Osteocyte (in vitro differentiated cells): ENCODE data around the gene HAPLN3. TPM values are rescaled to one million over a fixed set of nuclear protein-coding genes. Genes with fewer than 3 reads are reported as not detected.

Source experiments
- DNase-seq: peaks from one replicate; pipeline ENCODE4 v3.0.0; 2021; ENCODE audit warnings: mixed read lengths; ENCODE audit not compliant: unreplicated experiment; ENCODE audit errors: extremely low spot score
- H3K27ac Mint-ChIP-seq: one replicate; pipeline ENCODE4 v1.8.0; 2021; ENCODE audit warnings: mild to moderate bottlenecking, mixed read lengths; ENCODE audit not compliant: unreplicated experiment
- H3K27me3 Mint-ChIP-seq: one replicate; pipeline ENCODE4 v1.8.0; 2021; ENCODE audit warnings: mixed read lengths; ENCODE audit not compliant: unreplicated experiment
- H3K36me3 Mint-ChIP-seq: one replicate; pipeline ENCODE4 v1.8.0; 2021; ENCODE audit warnings: mixed read lengths; ENCODE audit not compliant: unreplicated experiment
- H3K4me1 Mint-ChIP-seq: one replicate; pipeline ENCODE4 v1.8.0; 2021; ENCODE audit warnings: mixed read lengths; ENCODE audit not compliant: unreplicated experiment
- H3K4me3 Mint-ChIP-seq: one replicate; pipeline ENCODE4 v1.8.0; 2021; ENCODE audit warnings: mild to moderate bottlenecking, moderate library complexity, mixed read lengths; ENCODE audit not compliant: unreplicated experiment
- H3K9me3 Mint-ChIP-seq: one replicate; pipeline ENCODE4 v1.8.0; 2021; ENCODE audit warnings: mixed read lengths; ENCODE audit not compliant: unreplicated experiment
- total RNA-seq: library from RNA; stranded (reverse); gene quantifications from 2 replicates; pipeline ENCODE4 v1.2.1, GENCODE V29; 2021
- TF ChIP-seq, protein P1 (sequence below): fragments of 200-600 bp; sonication (generic); IDR thresholded peaks from 2 replicates; pipeline ENCODE4 v1.5.0; 2021; ENCODE audit warnings: antibody characterized with exemption, mild to moderate bottlenecking, moderate library complexity

The HAPLN3 gene
- total RNA-seq, 1 donor from 2014 or later, result 41.3 TPM

DNA sequence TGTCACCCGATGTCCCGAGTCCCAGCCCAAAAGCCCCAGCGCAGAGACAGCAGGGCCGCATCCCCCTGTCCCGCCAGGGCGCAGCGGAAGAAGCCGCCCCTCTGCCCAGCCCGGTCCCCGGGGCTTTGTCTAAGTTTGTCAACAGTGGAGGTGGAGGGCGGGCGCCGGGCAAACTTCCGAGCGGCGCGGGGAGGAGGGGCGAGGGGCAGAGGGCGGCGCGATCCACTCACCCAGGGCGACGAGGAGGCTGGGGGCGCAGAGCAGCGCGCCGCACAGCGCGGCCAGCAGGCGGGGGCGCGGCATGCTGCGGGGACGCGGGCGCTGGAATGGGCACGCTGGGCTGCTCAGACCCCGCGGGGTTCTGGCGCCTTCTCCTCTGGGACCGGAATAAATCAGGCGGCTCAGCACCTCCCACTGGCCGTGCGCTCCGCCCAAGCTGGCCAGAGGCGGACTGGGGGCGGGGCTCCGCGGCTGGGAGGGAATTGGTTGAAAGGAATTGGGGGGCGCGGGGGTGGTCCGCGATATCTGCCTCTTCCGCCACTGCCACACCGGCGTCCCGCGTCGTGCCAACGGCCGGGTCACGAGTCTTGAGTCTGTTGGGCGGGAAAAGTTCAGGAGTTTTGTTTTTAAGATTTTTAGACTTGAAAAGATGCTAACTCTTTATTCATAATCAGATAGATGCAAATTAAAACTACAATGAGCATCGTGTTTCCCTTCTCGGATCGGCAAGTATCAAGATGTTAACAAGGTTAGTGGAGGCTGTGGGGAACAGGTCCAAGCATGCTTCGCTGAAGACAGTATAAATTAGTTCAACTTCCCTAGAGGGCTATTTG is 17.9 kb upstream of the HAPLN3 start, which contains the start of gene MFGE8:
Gene MFGE8 (minus strand): TSS at position 363 of the 833 bp plus-strand sequence. CDS start 60 bp downstream, at position 303.
- Mint-ChIP-seq H3K4me3 (peak within 1 kb of the TSS; percentile 86), H3K27me3 (no peaks in the 10 kb centered on the region), H3K27ac (peak within 1 kb of the TSS; percentile 66), H3K36me3 (peaks cover 10% of the 10 kb centered on the region), H3K4me1 (peaks cover 34% of the 10 kb centered on the region), H3K9me3 (no peaks in the 10 kb centered on the region)
- DNase-seq, result peak; percentile 89
- TF ChIP-seq, protein P1, sequence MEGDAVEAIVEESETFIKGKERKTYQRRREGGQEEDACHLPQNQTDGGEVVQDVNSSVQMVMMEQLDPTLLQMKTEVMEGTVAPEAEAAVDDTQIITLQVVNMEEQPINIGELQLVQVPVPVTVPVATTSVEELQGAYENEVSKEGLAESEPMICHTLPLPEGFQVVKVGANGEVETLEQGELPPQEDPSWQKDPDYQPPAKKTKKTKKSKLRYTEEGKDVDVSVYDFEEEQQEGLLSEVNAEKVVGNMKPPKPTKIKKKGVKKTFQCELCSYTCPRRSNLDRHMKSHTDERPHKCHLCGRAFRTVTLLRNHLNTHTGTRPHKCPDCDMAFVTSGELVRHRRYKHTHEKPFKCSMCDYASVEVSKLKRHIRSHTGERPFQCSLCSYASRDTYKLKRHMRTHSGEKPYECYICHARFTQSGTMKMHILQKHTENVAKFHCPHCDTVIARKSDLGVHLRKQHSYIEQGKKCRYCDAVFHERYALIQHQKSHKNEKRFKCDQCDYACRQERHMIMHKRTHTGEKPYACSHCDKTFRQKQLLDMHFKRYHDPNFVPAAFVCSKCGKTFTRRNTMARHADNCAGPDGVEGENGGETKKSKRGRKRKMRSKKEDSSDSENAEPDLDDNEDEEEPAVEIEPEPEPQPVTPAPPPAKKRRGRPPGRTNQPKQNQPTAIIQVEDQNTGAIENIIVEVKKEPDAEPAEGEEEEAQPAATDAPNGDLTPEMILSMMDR, result peak; percentile 32

DNA sequence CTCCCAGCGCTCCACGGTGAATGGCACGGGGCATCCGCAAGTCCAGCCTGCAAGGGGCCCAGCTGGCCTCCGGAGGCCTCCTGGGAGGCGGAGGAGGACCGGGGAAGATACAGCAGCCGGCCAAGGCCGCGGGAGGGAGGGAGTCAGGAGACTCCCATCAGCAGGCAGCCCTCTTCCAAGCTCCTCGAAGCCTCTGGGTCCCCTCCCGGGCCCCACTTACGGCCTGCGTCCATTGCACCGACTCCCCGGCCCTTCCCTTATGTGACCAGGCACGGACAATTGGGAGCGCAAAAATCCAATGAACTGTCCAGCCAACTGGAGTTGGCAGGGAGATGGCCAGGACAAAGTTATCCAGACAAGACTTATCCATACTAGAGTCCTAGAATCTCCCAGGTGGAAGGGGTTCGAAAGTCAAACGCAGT is 17.2 kb upstream of the HAPLN3 start:
- peak overlapping the region; percentile 50 for H3K27ac Mint-ChIP-seq
- DNase-seq, result no peak

DNA sequence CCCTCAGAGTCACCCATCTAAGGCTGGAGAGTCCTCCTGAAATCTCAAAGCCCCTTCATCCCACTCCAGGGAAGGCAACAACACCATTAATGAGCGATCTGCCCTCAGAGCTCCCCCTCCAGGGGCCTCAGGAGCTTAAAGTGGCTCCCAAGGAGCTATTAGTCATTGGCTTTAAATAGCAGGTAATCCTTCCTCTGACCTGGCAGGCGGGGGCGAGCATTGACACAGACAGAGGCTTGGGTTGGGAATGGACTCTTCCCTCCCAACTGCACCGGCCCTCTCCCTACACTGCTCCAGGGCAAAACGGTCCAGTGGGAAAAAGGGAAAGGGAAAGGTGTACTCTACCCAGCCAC is 16.4 kb upstream of the HAPLN3 start:
- Mint-ChIP-seq H3K27ac (peak overlapping the region; percentile 50), H3K4me1 (peaks cover 34% of the 10 kb centered on the region), H3K9me3 (no peaks in the 10 kb centered on the region), H3K36me3 (peaks cover 17% of the 10 kb centered on the region), H3K4me3 (peak overlapping the region; percentile 86), H3K27me3 (no peaks in the 10 kb centered on the region)
- TF ChIP-seq, protein P1, result no peak
- DNase-seq, result no peak

More for the DNA sequence above, 17.2 kb upstream of the HAPLN3 start:
- Mint-ChIP-seq H3K36me3 (peaks cover 13% of the 10 kb centered on the region), H3K4me1 (peaks cover 34% of the 10 kb centered on the region), H3K27me3 (no peaks in the 10 kb centered on the region), H3K9me3 (no peaks in the 10 kb centered on the region), H3K4me3 (peak overlapping the region; percentile 86)
- TF ChIP-seq, protein P1, result no peak

DNA sequence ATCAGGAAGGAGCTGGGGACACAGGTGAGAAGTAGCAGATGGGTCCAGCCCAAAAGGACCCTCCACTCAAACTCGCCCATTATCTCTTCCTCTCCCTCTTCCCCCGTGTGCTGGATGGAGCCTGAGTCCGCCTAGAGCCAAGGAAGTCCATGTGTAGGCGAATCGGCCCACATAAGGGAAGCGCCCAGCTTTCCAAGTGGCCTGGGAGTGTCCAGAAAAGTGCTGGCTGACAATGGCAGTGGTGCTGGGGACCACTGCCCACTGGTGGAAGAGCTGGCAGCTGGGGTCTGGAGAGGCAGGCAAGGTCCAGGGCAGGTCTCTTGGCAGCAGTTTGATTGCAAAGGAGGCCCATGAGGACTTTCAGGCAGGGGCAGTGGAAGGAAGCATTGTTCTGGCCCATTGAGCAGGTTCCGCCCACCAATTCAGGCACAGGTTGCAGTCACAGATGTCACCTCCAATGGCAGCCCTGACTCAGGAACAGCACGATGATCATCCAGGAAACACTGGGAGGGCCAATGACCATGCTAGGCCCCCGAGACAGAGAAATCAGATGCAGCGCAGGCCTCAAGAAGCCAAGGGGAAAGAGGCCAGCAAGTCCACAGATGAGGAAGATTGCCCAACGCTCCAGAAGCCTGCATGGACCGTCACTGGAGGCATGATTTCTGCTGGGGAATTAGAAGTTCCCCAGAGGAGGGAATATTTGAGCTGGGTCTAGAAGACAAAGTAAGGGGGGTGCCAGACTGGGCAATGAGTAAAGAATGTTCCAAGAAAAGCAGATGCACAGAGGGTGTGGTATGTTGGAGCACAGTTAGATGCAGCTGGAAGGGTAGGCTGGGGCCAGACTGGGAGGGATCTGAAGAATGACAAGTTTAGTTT is 14.8 kb upstream of the HAPLN3 start:
- H3K4me3 Mint-ChIP-seq, result no peak overlapping the region

More for the DNA sequence above, 14.8 kb upstream of the HAPLN3 start:
- no peak for DNase-seq
- H3K27me3 Mint-ChIP-seq, result no peaks in the 10 kb centered on the region
- H3K27ac Mint-ChIP-seq, result no peak overlapping the region
- no peaks in the 10 kb centered on the region for H3K9me3 Mint-ChIP-seq
- H3K4me1 Mint-ChIP-seq, result peaks cover 36% of the 10 kb centered on the region
- TF ChIP-seq, protein P1, result no peak
- H3K36me3 Mint-ChIP-seq, result peaks cover 22% of the 10 kb centered on the region
